Right lobe of liver (tissue), 6 donors: Measurements from ENCODE around the gene SLCO2A1. TPM values are rescaled to one million over a fixed set of nuclear protein-coding genes. Genes with fewer than 3 reads are reported as not detected.

ENCODE experiments used
- ATAC-seq, 4 donors: fragments of 200-7000 bp; cut with Tn5 transposase; one replicate each; pipeline ENCODE4 v1.9.1; 2020; ENCODE audit warnings: mild to moderate bottlenecking in 4 of 4, moderate library complexity in 4 of 4
- DNase-seq, 3 donors: peaks; one replicate each; pipeline ENCODE4 v3.0.0-alpha.2; 2020
- H3K27ac ChIP-seq, 3 donors: fragments of 200-600 bp; one replicate each; pipeline ENCODE4 v1.8.0; 2022
- H3K27me3 ChIP-seq, 2 donors: fragments of 200-600 bp; one replicate each; pipeline ENCODE4 v1.8.0; 2022
- H3K36me3 ChIP-seq, 4 donors: fragments of 200-600 bp; sonication (generic) in 1 of 4; one replicate each; pipeline versions ENCODE4 v1.5.1 to v1.8.0; 2017 to 2022; ENCODE audit warnings: control low read depth in 1 of 4
- H3K4me1 ChIP-seq, 4 donors: fragments of 200-600 bp; sonication (generic) in 1 of 4; one replicate each; pipeline versions ENCODE4 v1.5.1 to v1.8.0; 2017 to 2022; ENCODE audit warnings: control low read depth in 1 of 4
- H3K4me3 ChIP-seq, 3 donors: fragments of 200-600 bp; one replicate each; pipeline ENCODE4 v1.8.0; 2022
- H3K9me3 ChIP-seq, 4 donors: fragments of 200-600 bp; sonication (generic) in 1 of 4; one replicate each; pipeline versions ENCODE4 v1.5.1 to v1.8.0; 2017 to 2022; ENCODE audit warnings: control low read depth in 1 of 4
- POLR2A ChIP-seq: fragments of 450-650 bp; IDR thresholded peaks from one replicate; pipeline ENCODE4 v1.6.1; 2017; ENCODE audit warnings: antibody characterized with exemption, mild to moderate bottlenecking
- WGBS: methylation state at CpG from one replicate; pipeline ENCODE4 v1.1.6; 2018; ENCODE audit warnings: low coverage, low lambda C conversion rate; ENCODE audit not compliant: insufficient coverage; ENCODE audit errors: missing lambda C conversion rate; 5-methylcytosine and 5-hydroxymethylcytosine counted together
- intact Hi-C, 2 donors: fragments of 100-400 bp; cut with DNase I; formaldehyde crosslinking; loops; one replicate each; pipeline versions ENCODE4 v1.11.2 to v1.14.1; 2022
- total RNA-seq, 6 experiments: library from RNA; depleted of rRNA in 2 of 6; stranded (reverse); fragments of >200 nt in 2 of 6; fragmentation: NEBNext Ultra II Directional in 3 of 6; extraction: Animal tissue kit (Norgen Biotek cat#: 25700) in 3 of 6; gene quantifications; one replicate each; pipeline versions ENCODE4 v1.1.0 to v1.2.4, GENCODE V29; 2016 to 2023
- TF ChIP-seq, protein P1 (sequence below), 4 donors: fragments of 200-600 bp in 3 of 4; fragments of 450-650 bp in 1 of 4; IDR thresholded peaks; one replicate each; pipeline versions ENCODE4 v1.5.1 to v1.8.0; 2016 to 2022; ENCODE audit warnings: antibody characterized with exemption in 4 of 4, mild to moderate bottlenecking in 2 of 4
- donor health status: DM: no; HTN: yes; CAD: no.
- donor health status: DM: no; HTN: no; CAD: no.
- donor health status: DM: no; HTN: no; CAD: no.
- donor health status: DM: no; HTN: yes; CAD: no.
- donor health status: DM: no; HTN: yes; CAD: no.

Gene SLCO2A1
- total RNA-seq, 6 experiments from 2014 or later: 0.71 to 4.4 (median 1.5) TPM

GRCh38 chr3:134064081-134064480, 34.4 kb upstream of the SLCO2A1 start:
- peak in 1 of 3 donors; percentile 6 for DNase-seq
- TF ChIP-seq, protein P1, sequence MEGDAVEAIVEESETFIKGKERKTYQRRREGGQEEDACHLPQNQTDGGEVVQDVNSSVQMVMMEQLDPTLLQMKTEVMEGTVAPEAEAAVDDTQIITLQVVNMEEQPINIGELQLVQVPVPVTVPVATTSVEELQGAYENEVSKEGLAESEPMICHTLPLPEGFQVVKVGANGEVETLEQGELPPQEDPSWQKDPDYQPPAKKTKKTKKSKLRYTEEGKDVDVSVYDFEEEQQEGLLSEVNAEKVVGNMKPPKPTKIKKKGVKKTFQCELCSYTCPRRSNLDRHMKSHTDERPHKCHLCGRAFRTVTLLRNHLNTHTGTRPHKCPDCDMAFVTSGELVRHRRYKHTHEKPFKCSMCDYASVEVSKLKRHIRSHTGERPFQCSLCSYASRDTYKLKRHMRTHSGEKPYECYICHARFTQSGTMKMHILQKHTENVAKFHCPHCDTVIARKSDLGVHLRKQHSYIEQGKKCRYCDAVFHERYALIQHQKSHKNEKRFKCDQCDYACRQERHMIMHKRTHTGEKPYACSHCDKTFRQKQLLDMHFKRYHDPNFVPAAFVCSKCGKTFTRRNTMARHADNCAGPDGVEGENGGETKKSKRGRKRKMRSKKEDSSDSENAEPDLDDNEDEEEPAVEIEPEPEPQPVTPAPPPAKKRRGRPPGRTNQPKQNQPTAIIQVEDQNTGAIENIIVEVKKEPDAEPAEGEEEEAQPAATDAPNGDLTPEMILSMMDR (IDR thresholded peaks at IDR 0.05): no peak
- no peak for TF ChIP-seq POLR2A

DNA sequence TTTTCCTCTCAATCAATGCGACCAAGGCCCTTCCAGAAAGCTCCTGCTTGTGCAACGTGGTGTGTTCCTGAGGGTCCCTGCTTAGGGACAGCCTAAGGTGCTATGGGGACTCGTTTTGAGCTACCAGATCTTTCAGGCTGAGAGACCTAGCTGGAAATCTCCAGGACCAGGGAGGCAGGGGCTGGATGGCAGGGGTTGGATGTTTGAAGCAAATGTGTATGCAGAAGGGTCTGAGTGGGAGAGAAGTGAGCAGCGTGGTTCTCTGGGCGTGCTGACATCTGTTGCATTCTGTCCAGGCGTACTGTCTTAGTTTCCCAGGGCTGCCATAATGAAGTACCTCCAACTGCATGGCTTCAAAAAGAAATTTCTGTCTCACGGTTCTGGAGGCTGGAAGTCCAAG, 31.7 kb upstream of the SLCO2A1 start:
- TF ChIP-seq, protein P1 (IDR thresholded peaks at IDR 0.05): no peak
- TF ChIP-seq POLR2A: no peak
- H3K4me3 ChIP-seq: no peak overlapping the region
- no peak overlapping the region for H3K27ac ChIP-seq
- no peaks in the 10 kb centered on the region for H3K9me3 ChIP-seq
- DNase-seq (peak in 1 of 3 donors; percentile 11), ATAC-seq (no peak)
- H3K27me3 ChIP-seq: no peaks in the 10 kb centered on the region
- no peaks in the 10 kb centered on the region for H3K36me3 ChIP-seq
- peaks cover 0 to 5% (median 0%) of the 10 kb centered on the region in 4 donors for H3K4me1 ChIP-seq
- intact Hi-C loops: no loop called here
- 57% methylated on average over 2 of the region's 7 CpGs for WGBS

More at GRCh38 chr3:134064081-134064480, 34.4 kb upstream of the SLCO2A1 start:
- Histone ChIP-seq H3K4me1 (peaks cover 0 to 2% (median 0%) of the 10 kb centered on the region in 4 donors), H3K9me3 (no peaks in the 10 kb centered on the region), H3K36me3 (no peaks in the 10 kb centered on the region), H3K27ac (no peak overlapping the region), H3K4me3 (no peak overlapping the region), H3K27me3 (no peaks in the 10 kb centered on the region)
- intact Hi-C loops: no loop called here
- no peak for ATAC-seq
- 89% methylated on average over 1 of the region's 2 CpGs for WGBS

DNA sequence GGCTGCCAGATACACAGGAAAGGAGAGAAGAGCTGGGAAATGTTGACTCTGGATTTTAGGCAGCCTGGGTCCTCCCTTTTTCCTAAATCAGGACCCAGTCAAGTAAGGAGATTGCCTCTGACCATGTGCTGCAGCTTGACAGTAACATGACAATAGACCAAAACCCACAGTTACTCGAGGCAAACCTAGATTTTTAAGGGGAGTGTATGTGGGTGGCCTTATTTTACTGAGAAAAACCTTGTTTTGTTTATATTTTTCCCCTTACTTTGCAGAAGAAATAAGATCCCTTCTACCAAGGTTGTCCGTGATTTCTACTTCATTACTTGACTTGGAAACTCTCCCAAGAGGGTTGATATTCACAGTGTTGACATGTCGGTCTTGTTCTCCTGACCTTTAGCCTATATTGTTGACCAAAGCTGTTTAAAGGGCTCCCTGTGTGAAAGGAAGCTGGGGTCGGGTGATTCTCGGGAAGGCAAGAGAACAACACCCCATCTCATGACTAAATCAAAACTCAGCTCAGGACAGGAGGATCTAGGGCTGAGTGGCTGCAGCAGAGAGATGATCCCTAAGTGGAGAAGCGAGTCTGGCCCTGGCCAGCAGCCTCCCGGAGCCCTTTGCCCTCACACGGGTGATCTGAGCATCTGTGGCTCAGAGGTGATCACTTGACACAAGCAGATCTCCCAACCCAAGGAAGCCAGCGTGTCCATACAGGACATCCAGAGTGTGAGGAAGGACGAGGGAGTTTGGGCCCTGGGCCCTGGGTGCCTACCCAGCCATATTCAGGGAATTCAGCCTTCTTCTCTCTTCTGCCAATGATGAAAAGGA, 31.0 kb upstream of the SLCO2A1 start:
- DNase-seq (peak in 1 of 3 donors; percentile 35), ATAC-seq (peak in 3 of 4 donors; percentile 23 to 36 (median 31))
- no peak for TF ChIP-seq POLR2A
- TF ChIP-seq, protein P1 (IDR thresholded peaks at IDR 0.05): no peak
- no peak overlapping the region for H3K4me3 ChIP-seq
- intact Hi-C loops: no loop called here
- H3K4me1 ChIP-seq: peaks cover 0 to 5% (median 0%) of the 10 kb centered on the region in 4 donors
- WGBS: 28% methylated on average over 8 of the region's 10 CpGs
- no peak overlapping the region for H3K27ac ChIP-seq
- H3K27me3 ChIP-seq: no peaks in the 10 kb centered on the region
- no peaks in the 10 kb centered on the region for H3K36me3 ChIP-seq
- no peaks in the 10 kb centered on the region for H3K9me3 ChIP-seq

GRCh38 chr3:134059671-134060560, 30.2 kb upstream of the SLCO2A1 start:
- no peaks in the 10 kb centered on the region for H3K9me3 ChIP-seq

More at GRCh38 chr3:134059671-134060560, 30.2 kb upstream of the SLCO2A1 start:
- H3K27me3 ChIP-seq: no peaks in the 10 kb centered on the region
- TF ChIP-seq POLR2A: no peak
- TF ChIP-seq, protein P1 (IDR thresholded peaks at IDR 0.05): no peak
- no peak overlapping the region for H3K27ac ChIP-seq
- intact Hi-C loops: no loop called here
- no peak for ATAC-seq
- DNase-seq: peak in 1 of 3 donors; percentile 38
- 37% methylated on average over 7 of the region's 9 CpGs for WGBS
- no peak overlapping the region for H3K4me3 ChIP-seq
- H3K36me3 ChIP-seq: no peaks in the 10 kb centered on the region
- peaks cover 0 to 5% (median 0%) of the 10 kb centered on the region in 4 donors for H3K4me1 ChIP-seq
